SK-N-SH (cell line): ENCODE results near the gene SNX24. TPM values are rescaled to one million over a fixed set of nuclear protein-coding genes. Genes with fewer than 3 reads are reported as not detected.
"Not testable (repeated sequence)": the region's sequence is repeated elsewhere in the genome, so short reads cannot be mapped to it uniquely, and the experiment has no call there.

Source experiments
- CTCF ChIA-PET: fragments of 300-600, 350-600 bp; formaldehyde crosslinking; extraction: SDS; loops from one replicate; lab custom pipeline; 2021; lab: Yijun Ruan, JAX
- POLR2A ChIA-PET: fragments of 350-600 bp; sonication (Branson Sonifier 250); formaldehyde crosslinking; extraction: SDS; loops from one replicate; lab custom pipeline; 2020; ENCODE audit warnings: antibody characterized with exemption, inconsistent platforms; lab: Yijun Ruan, JAX
- DNase-seq: peaks from one replicate; pipeline ENCODE4 v3.0.0; 2012
- H2AFZ ChIP-seq: fragments of 200-600 bp; sonication (generic); 2 replicates; pipeline ENCODE4 v1.8.1; 2016; ENCODE audit warnings: antibody characterized with exemption, mild to moderate bottlenecking, low read depth
- H3F3A ChIP-seq: fragments of 200-600 bp; sonication (generic); replicated peaks from 2 replicates; pipeline ENCODE3; 2016; ENCODE audit warnings: antibody characterized with exemption, mild to moderate bottlenecking; ENCODE audit not compliant: insufficient read depth
- H3K27ac ChIP-seq, 2 experiments: fragments of 200-500 bp in 1 of 2; fragments of 200-600 bp in 1 of 2; sonication (Bioruptor generic) in 1 of 2; sonication (generic), shearing (Covaris generic) in 1 of 2; 2 replicates each; pipeline versions ENCODE4 v1.5.1 to v1.6.1; 2014 to 2016; ENCODE audit warnings: low read depth in 2 of 2, inconsistent platforms in 1 of 2, low read length in 1 of 2, mild to moderate bottlenecking in 1 of 2, mixed read lengths in 1 of 2
- H3K27me3 ChIP-seq: fragments of 200-600 bp; sonication (generic), shearing (Covaris generic); 2 replicates; pipeline ENCODE4 v1.6.1; 2016; ENCODE audit warnings: mixed run types; ENCODE audit not compliant: insufficient read depth
- H3K36me3 ChIP-seq, 2 experiments: fragments of 200-500 bp in 1 of 2; fragments of 200-600 bp in 1 of 2; sonication (Bioruptor generic) in 1 of 2; sonication (generic) in 1 of 2; replicated peaks in 1 of 2; 2 replicates each; pipeline versions ENCODE3 to v1.5.1; 2014 to 2016; ENCODE audit warnings: low read length in 1 of 2, mild to moderate bottlenecking in 1 of 2; ENCODE audit not compliant: insufficient read depth in 2 of 2, control insufficient read depth in 1 of 2
- H3K4me1 ChIP-seq, 2 experiments: fragments of 200-500 bp in 1 of 2; fragments of 200-600 bp in 1 of 2; sonication (Bioruptor generic) in 1 of 2; sonication (generic), shearing (Covaris generic) in 1 of 2; 2 replicates each; pipeline versions ENCODE4 v1.5.1 to v1.6.1; 2014 to 2016; ENCODE audit warnings: low read depth in 1 of 2, low read length in 1 of 2, mixed run types in 1 of 2; ENCODE audit not compliant: insufficient read depth in 2 of 2, control insufficient read depth in 1 of 2
- H3K4me2 ChIP-seq: fragments of 200-600 bp; sonication (generic), shearing (Covaris generic); 2 replicates; pipeline ENCODE4 v1.6.1; 2017; ENCODE audit warnings: mixed run types
- H3K4me3 ChIP-seq, 2 experiments: fragments of 200-500 bp in 1 of 2; fragments of 200-600 bp in 1 of 2; sonication (Bioruptor generic) in 1 of 2; sonication (generic), shearing (Covaris generic) in 1 of 2; 2 replicates each; pipeline versions ENCODE4 v1.5.1 to v1.8.1; 2014 to 2016; ENCODE audit warnings: low read depth in 2 of 2, inconsistent platforms in 1 of 2, low read length in 1 of 2, mild to moderate bottlenecking in 1 of 2, mixed read lengths in 1 of 2, moderate library complexity in 1 of 2
- H3K79me2 ChIP-seq: fragments of 200-600 bp; sonication (generic); 2 replicates; pipeline ENCODE4 v1.8.1; 2017; ENCODE audit warnings: mild to moderate bottlenecking; ENCODE audit not compliant: insufficient read depth
- H3K9ac ChIP-seq: fragments of 200-600 bp; sonication (generic); 2 replicates; pipeline ENCODE4 v1.6.1; 2017; ENCODE audit warnings: mixed run types
- H3K9me2 ChIP-seq: fragments of 200-600 bp; sonication (generic); 2 replicates; pipeline ENCODE4 v1.6.1; 2017; ENCODE audit warnings: mixed run types
- H3K9me3 ChIP-seq: fragments of 200-600 bp; sonication (generic); 2 replicates; pipeline ENCODE4 v1.6.1; 2017; ENCODE audit warnings: mixed run types, mild to moderate bottlenecking, moderate library complexity
- H4K20me1 ChIP-seq: fragments of 200-600 bp; sonication (generic); 2 replicates; pipeline ENCODE4 v1.6.1; 2017; ENCODE audit warnings: mild to moderate bottlenecking, mixed run types; ENCODE audit not compliant: insufficient read depth
- EZH2phosphoT487 ChIP-seq: fragments of 200-600 bp; sonication (generic); IDR thresholded peaks from 2 replicates; pipeline ENCODE4 v1.6.1; 2017; ENCODE audit warnings: low read depth, mixed run types, mild to moderate bottlenecking, antibody characterized with exemption, moderate library complexity, borderline replicate concordance
- GABPA ChIP-seq: IDR thresholded peaks from 2 replicates; pipeline ENCODE4 v1.4.0; 2012; ENCODE audit warnings: low read depth, mild to moderate bottlenecking
- RCOR1 ChIP-seq: fragments of 150-350 bp; IDR thresholded peaks from 2 replicates; pipeline ENCODE4 v1.6.1; 2017; ENCODE audit warnings: antibody characterized with exemption, low read length
- RFX5 ChIP-seq: IDR thresholded peaks from 2 replicates; pipeline ENCODE4 v1.6.1; 2012; ENCODE audit warnings: mild to moderate bottlenecking, improper control_type of control experiment, low read length
- YY1 ChIP-seq: IDR thresholded peaks from 2 replicates; pipeline ENCODE4 v1.4.0; 2012; ENCODE audit warnings: low read depth, mild to moderate bottlenecking
- WGBS: methylation state at CpG from one replicate; pipeline ENCODE4 v1.1.6; 2017; ENCODE audit warnings: low lambda C conversion rate; 5-methylcytosine and 5-hydroxymethylcytosine counted together
- polyA plus RNA-seq, 3 experiments: library from polyadenylated mRNA; depleted of rRNA; stranded (reverse); fragments of >200 nt; gene quantifications; 2 replicates each; pipeline ENCODE4 v1.2.3, GENCODE V29; 2012
- TF ChIP-seq, protein P1 (sequence below): fragments of 200-600 bp; sonication (generic); IDR thresholded peaks from 2 replicates; pipeline ENCODE4 v1.6.1; 2017; ENCODE audit warnings: antibody characterized with exemption, mild to moderate bottlenecking, moderate library complexity
- TF ChIP-seq, protein P2 (sequence below): IDR thresholded peaks from 2 replicates; pipeline ENCODE4; 2012
- TF ChIP-seq, protein P3 (sequence below): IDR thresholded peaks from 2 replicates; pipeline ENCODE4 v1.4.0; 2012; ENCODE audit warnings: low read depth, borderline replicate concordance
- TF ChIP-seq, protein P4 (sequence below): fragments of 150-350 bp; IDR thresholded peaks from 2 replicates; pipeline ENCODE4 v1.6.1; 2016; ENCODE audit warnings: mild to moderate bottlenecking, low read depth, low read length

SNX24 gene
- polyA plus RNA-seq, 1 of the 3 experiments (the other 2 are of a cell fraction), result 8.2 TPM

DNA sequence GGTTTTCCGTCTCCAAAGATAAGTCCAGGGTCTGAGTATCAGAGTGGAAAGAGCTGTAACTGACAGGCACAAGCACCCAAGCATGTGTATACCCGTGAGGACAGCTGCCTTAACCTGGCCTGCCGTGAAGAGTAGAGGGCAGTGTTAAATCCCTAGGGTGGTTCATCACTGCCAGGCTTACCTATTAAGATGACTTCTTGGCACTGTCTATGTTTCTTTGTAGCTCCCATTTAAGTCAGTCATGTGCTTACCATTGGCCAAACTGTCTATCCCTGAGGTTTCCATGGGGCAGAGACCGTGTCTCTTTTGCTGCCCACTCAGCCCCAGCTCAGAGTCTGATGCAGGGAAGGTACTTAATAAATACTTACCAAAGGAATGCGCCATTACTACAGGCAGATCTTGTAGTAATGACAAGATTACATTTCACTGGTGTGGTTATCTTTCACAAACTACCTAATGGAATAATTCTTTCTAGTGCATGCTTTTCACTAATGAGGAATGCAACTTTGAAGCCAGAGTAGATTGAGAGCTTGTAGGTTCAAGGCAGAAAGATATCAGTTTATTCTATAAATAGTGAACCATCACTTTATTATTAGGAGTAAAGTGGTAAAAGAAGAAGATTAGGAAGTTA lies 64.2 kb downstream of the SNX24 start:
- no peaks in the 10 kb centered on the region for H3K9me2 ChIP-seq
- H3F3A ChIP-seq, result peaks cover 21% of the 10 kb centered on the region
- TF ChIP-seq RCOR1 (no peak), GABPA (no peak), RFX5 (no peak)
- TF ChIP-seq, protein P1, sequence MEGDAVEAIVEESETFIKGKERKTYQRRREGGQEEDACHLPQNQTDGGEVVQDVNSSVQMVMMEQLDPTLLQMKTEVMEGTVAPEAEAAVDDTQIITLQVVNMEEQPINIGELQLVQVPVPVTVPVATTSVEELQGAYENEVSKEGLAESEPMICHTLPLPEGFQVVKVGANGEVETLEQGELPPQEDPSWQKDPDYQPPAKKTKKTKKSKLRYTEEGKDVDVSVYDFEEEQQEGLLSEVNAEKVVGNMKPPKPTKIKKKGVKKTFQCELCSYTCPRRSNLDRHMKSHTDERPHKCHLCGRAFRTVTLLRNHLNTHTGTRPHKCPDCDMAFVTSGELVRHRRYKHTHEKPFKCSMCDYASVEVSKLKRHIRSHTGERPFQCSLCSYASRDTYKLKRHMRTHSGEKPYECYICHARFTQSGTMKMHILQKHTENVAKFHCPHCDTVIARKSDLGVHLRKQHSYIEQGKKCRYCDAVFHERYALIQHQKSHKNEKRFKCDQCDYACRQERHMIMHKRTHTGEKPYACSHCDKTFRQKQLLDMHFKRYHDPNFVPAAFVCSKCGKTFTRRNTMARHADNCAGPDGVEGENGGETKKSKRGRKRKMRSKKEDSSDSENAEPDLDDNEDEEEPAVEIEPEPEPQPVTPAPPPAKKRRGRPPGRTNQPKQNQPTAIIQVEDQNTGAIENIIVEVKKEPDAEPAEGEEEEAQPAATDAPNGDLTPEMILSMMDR, result no peak
- TF ChIP-seq, protein P2, sequence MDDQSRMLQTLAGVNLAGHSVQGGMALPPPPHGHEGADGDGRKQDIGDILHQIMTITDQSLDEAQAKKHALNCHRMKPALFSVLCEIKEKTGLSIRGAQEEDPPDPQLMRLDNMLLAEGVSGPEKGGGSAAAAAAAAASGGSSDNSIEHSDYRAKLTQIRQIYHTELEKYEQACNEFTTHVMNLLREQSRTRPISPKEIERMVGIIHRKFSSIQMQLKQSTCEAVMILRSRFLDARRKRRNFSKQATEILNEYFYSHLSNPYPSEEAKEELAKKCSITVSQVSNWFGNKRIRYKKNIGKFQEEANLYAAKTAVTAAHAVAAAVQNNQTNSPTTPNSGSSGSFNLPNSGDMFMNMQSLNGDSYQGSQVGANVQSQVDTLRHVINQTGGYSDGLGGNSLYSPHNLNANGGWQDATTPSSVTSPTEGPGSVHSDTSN, result no peak
- peaks cover 4 to 11% of the 10 kb centered on the region in 2 experiments; a peak in 3 of 4 replicates for H3K4me1 ChIP-seq
- H2AFZ ChIP-seq, result no peak overlapping the region
- H3K4me2 ChIP-seq, result no peak overlapping the region
- WGBS, result 91% methylated on average over 5 of the region's 5 CpGs
- no peaks in the 10 kb centered on the region for H3K36me3 ChIP-seq
- no peaks in the 10 kb centered on the region for H3K27me3 ChIP-seq
- no peak overlapping the region for H3K9ac ChIP-seq
- no peak for DNase-seq
- POLR2A ChIA-PET, result no interaction called here
- CTCF ChIA-PET, result interaction anchor here (0.6 to 1.0 kb wide), 2 partner anchors 174 to 393 kb away, joined by 3 to 4 read pairs; no protein-coding TSS in a partner anchor
- no peaks in the 10 kb centered on the region for H4K20me1 ChIP-seq
- no peak overlapping the region for H3K27ac ChIP-seq
- peaks cover 7% of the 10 kb centered on the region for H3K79me2 ChIP-seq
- H3K4me3 ChIP-seq, result no peak overlapping the region
- H3K9me3 ChIP-seq, result no peaks in the 10 kb centered on the region

DNA sequence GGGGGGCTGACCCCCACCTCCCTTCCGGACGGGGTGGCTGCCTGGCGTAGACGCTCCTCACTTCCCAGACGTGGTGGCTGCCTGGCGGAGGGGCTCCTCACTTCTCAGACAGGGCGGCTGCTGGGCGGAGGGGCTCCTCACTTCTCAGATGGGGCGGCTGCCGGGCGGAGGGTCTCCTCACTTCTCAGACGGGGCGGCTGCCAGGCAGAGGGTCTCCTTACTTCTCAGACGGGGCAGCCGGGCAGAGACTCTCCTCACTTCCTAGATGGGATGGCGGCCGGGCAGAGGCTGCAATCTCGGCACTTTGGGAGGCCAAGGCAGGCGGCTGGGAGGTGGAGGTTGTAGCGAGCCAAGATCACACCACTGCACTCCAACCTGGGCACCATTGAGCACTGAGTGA lies 68.0 kb downstream of the SNX24 start:
- H3K4me3 ChIP-seq, H3K9me2 ChIP-seq, H3K27me3 ChIP-seq, H3K9me3 ChIP-seq, POLR2A ChIA-PET, H3F3A ChIP-seq, CTCF ChIA-PET, H3K27ac ChIP-seq, H3K9ac ChIP-seq, H2AFZ ChIP-seq, H4K20me1 ChIP-seq, DNase-seq, H3K4me2 ChIP-seq, H3K4me1 ChIP-seq, H3K36me3 ChIP-seq: not testable (repeated sequence)
- WGBS, result 95% methylated on average over 8 of the region's 20 CpGs
- peaks cover 16% of the 10 kb centered on the region for H3K79me2 ChIP-seq

DNA sequence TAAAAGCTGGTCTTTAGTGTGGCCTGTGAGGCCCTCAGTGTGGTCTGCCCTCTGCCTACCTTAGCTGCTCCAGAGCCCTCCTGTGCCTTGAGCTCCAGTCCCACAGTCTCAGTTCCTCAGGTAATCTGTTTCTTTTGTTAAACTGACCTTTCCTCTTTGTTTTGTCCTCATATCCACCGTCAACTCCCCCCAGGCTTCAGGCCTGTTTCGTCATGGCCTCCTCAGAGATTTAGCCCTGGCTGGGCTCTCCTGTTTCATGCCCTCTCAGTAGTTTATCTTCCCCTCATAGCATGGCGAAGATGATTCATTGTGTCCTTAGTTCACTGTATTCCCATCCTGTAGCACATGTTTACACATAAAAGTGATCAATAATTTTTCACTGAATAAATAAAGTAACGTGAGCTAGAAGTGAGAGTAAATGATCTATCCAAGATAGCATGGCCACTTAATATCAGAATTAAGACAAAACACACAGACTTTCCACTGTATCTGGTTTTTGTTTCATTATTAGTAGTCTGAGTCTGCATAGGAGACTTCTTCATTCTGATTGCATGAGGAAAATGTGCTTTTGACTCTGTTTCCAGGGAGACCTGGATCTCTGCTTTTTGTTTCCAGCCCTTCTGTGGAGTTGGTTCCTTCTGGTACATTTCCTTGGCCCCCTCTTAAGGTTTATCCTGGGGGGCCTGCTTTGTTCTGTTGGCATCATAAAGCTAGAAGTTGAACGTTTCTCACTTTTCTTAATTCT lies 70.5 kb downstream of the SNX24 start:
- Histone ChIP-seq H3K27me3 (no peaks in the 10 kb centered on the region), H3K9me2 (no peaks in the 10 kb centered on the region), H3K27ac (peak overlapping the region in 1 of 2 experiments; percentile 23; a peak in 1 of 4 replicates), H3K36me3 (no peaks in the 10 kb centered on the region), H3K9ac (no peak overlapping the region), H3F3A (no peaks in the 10 kb centered on the region), H3K4me3 (no peak overlapping the region), H2AFZ (no peak overlapping the region), H3K4me1 (peaks cover 0 to 4% of the 10 kb centered on the region in 2 experiments; a peak in 1 of 4 replicates), H3K9me3 (no peaks in the 10 kb centered on the region), H4K20me1 (no peaks in the 10 kb centered on the region), H3K79me2 (peaks cover 21% of the 10 kb centered on the region), H3K4me2 (no peak overlapping the region)
- CTCF ChIA-PET, result interaction anchor here (2.1 kb wide), 1 partner anchor 19 kb away, joined by 8 read pairs; no protein-coding TSS in a partner anchor
- WGBS, result 90% methylated on average over 5 of the region's 5 CpGs
- no peak for DNase-seq
- POLR2A ChIA-PET, result no interaction called here
- TF ChIP-seq, protein P1, result no peak
- TF ChIP-seq YY1, result no peak
- no peak for TF ChIP-seq EZH2phosphoT487
- TF ChIP-seq, protein P3, sequence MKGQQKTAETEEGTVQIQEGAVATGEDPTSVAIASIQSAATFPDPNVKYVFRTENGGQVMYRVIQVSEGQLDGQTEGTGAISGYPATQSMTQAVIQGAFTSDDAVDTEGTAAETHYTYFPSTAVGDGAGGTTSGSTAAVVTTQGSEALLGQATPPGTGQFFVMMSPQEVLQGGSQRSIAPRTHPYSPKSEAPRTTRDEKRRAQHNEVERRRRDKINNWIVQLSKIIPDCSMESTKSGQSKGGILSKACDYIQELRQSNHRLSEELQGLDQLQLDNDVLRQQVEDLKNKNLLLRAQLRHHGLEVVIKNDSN, result no peak
- TF ChIP-seq, protein P4, sequence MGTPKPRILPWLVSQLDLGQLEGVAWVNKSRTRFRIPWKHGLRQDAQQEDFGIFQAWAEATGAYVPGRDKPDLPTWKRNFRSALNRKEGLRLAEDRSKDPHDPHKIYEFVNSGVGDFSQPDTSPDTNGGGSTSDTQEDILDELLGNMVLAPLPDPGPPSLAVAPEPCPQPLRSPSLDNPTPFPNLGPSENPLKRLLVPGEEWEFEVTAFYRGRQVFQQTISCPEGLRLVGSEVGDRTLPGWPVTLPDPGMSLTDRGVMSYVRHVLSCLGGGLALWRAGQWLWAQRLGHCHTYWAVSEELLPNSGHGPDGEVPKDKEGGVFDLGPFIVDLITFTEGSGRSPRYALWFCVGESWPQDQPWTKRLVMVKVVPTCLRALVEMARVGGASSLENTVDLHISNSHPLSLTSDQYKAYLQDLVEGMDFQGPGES, result no peak
